Stimulated activated naive CD8-positive, alpha-beta T cell treated with anti-CD3 and anti-CD28 coated beads, Interleukin-15, amount 100 ng/mL, for 72 hours (primary cell): ENCODE measurements around the gene CHN2.
"Not testable (repeated sequence)": the region's sequence is repeated elsewhere in the genome, so short reads cannot be mapped to it uniquely, and the experiment has no call there.

ENCODE experiments used
- ATAC-seq: fragments of 150-1000 bp; cut with Tn5 transposase; 2 replicates; pipeline ENCODE4 v1.10.0; 2021; ENCODE audit warnings: mild to moderate bottlenecking, moderate library complexity
- DNase-seq, 2 donors: peaks; one replicate each; pipeline ENCODE4 v3.0.0; 2021 to 2022
- H3K27ac Mint-ChIP-seq, 2 donors: one replicate each; pipeline ENCODE4 v1.8.0; 2022; ENCODE audit warnings: mild to moderate bottlenecking in 2 of 2, mixed read lengths in 2 of 2, moderate library complexity in 2 of 2
- H3K27me3 Mint-ChIP-seq: one replicate; pipeline ENCODE4 v1.8.0; 2022; ENCODE audit warnings: mixed read lengths
- H3K4me1 Mint-ChIP-seq: one replicate; pipeline ENCODE4 v1.8.0; 2022; ENCODE audit warnings: mild to moderate bottlenecking, mixed read lengths
- H3K4me3 Mint-ChIP-seq, 2 donors: one replicate each; pipeline ENCODE4 v1.8.0; 2022; ENCODE audit warnings: mild to moderate bottlenecking in 2 of 2, mixed read lengths in 2 of 2, moderate library complexity in 1 of 2
- H3K9me3 Mint-ChIP-seq, 2 donors: one replicate each; pipeline ENCODE4 v1.8.0; 2022; ENCODE audit warnings: mixed read lengths in 2 of 2

CHN2 gene

DNA sequence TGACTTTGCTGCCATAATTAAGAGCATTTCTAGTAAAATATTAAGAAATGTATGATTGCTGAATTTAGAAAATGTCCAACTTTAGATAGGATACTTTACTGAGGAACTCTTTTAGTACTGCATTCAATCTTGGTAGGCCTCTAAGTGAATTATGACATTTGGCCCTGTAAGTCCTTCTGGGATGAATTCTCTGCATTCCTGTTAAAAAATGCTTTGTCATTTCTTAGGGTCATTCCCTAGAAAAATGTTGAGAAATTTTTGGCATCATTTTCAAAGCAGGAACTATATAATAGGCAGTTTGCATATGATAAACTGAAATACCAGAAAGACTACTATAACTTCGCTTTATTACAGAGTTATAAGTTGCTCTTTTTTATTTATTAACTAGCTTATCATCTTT lies 299.8 kb downstream of the CHN2 start:
- no peak for ATAC-seq
- Mint-ChIP-seq H3K27me3 (no peaks in the 10 kb centered on the region), H3K9me3 (no peaks in the 10 kb centered on the region), H3K4me1 (no peaks in the 10 kb centered on the region), H3K27ac (no peak overlapping the region), H3K4me3 (no peak overlapping the region)
- no peak for DNase-seq

DNA sequence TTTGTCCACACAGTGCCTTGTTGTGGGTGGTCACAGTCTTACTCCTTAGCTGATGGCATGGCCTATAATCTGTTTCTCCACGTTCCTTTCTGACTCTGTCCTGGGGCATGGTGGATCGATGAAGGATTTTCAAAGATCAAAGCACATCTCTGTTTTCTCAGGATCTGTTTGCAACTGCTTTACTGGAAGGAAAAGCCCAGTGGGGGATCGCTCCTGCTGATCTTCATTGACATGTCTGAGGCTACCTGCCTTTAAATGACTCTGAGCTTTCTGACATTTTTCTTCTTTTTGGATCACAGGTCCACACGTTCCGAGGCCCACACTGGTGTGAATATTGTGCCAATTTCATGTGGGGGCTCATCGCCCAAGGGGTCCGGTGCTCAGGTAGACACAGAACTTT lies 301.1 kb downstream of the CHN2 start:
- Mint-ChIP-seq H3K27me3 (no peaks in the 10 kb centered on the region), H3K4me1 (no peaks in the 10 kb centered on the region), H3K4me3 (no peak overlapping the region), H3K27ac (no peak overlapping the region), H3K9me3 (no peaks in the 10 kb centered on the region)
- no peak for DNase-seq
- no peak for ATAC-seq

DNA sequence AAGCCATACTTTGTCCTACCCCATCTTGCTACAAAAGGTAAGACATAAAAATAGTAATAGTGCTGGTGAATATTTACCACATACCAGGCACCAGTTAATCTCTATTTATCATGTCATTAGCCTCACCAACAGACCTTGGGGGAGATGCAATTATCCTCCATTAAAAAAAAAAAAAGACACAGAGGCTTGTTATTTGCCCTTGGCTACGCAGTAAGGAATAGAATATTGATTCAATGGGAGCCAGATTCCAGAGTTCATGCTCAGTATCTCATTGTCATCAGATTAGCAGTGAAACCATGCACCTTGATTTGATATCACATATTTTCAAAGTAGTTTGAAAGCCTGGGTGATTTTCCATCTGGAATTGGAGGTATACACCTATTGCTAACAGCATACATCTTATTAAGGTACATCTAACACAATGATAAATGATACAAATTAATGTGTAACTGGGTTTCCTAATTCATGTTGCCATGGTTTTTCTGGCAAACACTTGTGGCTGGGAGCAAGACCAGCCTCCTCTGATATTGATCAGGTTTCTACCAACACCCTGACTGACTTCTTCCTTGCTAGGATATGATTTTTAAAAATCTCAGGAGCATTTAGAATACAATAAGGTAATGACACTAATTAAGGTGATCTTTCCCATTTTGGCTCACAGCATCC lies 301.9 kb downstream of the CHN2 start:
- ATAC-seq = no peak

DNA sequence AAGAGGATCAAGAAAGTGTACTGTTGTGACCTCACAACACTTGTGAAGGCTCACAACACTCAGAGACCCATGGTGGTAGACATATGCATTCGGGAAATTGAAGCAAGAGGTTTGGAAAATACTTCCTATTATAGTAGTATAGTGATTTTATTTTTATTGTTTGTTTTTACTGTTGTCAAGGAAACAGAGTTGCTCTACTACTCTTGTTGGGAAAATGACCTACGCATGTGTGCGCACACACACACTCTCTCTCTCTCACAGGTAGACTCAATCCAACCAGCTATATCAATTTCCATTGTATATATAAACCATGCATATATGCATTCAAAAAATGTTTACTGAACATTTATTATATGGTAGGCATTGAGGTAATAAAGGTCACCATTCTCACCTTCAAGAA lies 305.4 kb downstream of the CHN2 start:
- Mint-ChIP-seq H3K4me1 (no peaks in the 10 kb centered on the region), H3K9me3 (no peaks in the 10 kb centered on the region), H3K4me3 (no peak overlapping the region), H3K27me3 (no peaks in the 10 kb centered on the region), H3K27ac (no peak overlapping the region)
- ATAC-seq (no peak), DNase-seq (no peak)

More for the DNA sequence above, 301.9 kb downstream of the CHN2 start:
- no peak for DNase-seq
- H3K9me3 Mint-ChIP-seq = no peaks in the 10 kb centered on the region
- no peaks in the 10 kb centered on the region for H3K27me3 Mint-ChIP-seq
- H3K4me3 Mint-ChIP-seq = no peak overlapping the region
- H3K4me1 Mint-ChIP-seq = no peaks in the 10 kb centered on the region
- H3K27ac Mint-ChIP-seq = no peak overlapping the region

DNA sequence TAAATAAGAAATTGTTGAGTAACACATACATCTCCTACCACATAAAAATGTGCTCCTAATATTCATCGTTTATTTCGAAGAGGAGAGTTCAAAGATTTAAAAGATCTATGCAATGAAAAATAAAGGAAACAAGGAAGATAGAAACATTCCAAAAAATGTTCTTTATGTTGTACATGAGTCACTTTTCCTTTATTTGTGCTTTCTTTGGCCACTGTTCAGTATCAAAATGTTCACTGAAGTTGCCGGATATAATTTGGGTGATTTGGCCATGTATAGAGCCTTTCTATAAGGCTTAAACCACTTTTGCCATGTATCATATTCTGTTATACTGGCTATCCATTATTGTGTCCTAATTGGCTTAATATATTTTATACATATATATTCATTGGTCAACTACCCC lies 306.1 kb downstream of the CHN2 start:
- Mint-ChIP-seq H3K4me3 (no peak overlapping the region), H3K27ac (no peak overlapping the region), H3K4me1 (no peaks in the 10 kb centered on the region), H3K27me3 (no peaks in the 10 kb centered on the region), H3K9me3 (no peaks in the 10 kb centered on the region)
- DNase-seq = no peak
- no peak for ATAC-seq

DNA sequence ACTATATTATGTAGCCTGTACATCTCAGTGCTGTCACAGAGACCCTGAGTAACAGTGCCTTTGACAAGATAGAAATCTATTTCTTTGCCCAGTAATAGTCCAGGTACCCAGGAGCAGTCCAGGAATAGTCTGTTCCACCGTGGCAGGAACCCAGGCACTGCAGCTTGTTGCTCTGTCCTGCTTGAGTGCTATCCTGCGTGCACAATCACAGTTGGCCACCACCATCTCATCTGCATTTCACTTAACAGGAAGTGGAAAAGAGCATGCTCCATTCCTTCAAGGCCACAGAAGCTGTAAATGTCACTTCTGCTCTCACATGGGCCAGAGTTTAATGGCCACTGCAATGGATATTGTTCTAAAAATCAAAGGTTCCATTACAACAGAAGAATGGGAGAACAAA lies 307.6 kb downstream of the CHN2 start:
- DNase-seq (no peak), ATAC-seq (no peak)
- H3K27ac Mint-ChIP-seq = no peak overlapping the region
- no peak overlapping the region for H3K4me3 Mint-ChIP-seq
- no peaks in the 10 kb centered on the region for H3K4me1 Mint-ChIP-seq
- H3K27me3 Mint-ChIP-seq = no peaks in the 10 kb centered on the region
- H3K9me3 Mint-ChIP-seq = no peaks in the 10 kb centered on the region

DNA sequence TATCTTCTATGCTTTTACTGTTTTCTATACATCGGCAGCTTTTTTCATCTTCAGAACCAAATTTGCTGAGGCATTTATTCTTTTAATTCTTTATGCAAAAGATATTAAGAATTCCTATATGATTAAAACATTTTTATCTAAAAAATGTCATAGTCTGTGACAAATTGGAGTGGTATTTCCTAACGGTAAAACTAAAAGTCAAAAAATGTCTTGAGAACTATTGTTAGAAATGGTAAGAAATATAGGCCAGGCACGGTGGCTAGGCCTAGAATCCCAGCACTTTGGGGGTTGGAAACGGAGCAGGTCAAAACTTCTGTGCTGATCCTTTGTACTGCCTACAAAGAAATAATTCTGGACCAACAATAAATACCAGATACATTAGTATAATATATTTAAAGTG lies 311.4 kb downstream of the CHN2 start:
- Mint-ChIP-seq H3K27me3 (no peaks in the 10 kb centered on the region), H3K27ac (no peak overlapping the region), H3K4me3 (no peak overlapping the region), H3K9me3 (no peaks in the 10 kb centered on the region), H3K4me1 (no peaks in the 10 kb centered on the region)
- no peak for ATAC-seq
- DNase-seq = no peak

DNA sequence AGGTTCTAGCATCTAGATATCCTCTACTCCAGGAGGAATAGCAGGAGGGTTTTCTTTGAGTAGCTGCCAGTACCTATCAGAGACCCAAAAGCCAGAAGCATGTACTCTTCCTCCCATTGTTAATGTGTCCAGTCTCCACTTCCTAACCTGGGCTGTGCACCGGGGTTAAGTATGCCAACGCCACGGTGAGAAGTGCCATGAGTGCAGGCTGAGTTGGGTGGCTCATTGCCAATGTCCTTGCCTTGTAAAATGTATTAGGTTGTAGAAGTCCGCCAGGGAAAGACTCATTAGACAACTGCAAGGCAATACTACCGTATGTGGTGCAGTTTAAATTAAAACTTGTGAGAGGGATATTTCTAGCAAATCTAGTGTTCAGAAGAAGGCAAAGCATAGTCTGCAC lies 314.0 kb downstream of the CHN2 start:
- no peak for ATAC-seq
- no peak for DNase-seq
- no peaks in the 10 kb centered on the region for H3K27me3 Mint-ChIP-seq
- H3K4me1 Mint-ChIP-seq = peaks cover 5% of the 10 kb centered on the region
- H3K4me3 Mint-ChIP-seq = no peak overlapping the region
- H3K27ac Mint-ChIP-seq = no peak overlapping the region
- H3K9me3 Mint-ChIP-seq = no peaks in the 10 kb centered on the region

DNA sequence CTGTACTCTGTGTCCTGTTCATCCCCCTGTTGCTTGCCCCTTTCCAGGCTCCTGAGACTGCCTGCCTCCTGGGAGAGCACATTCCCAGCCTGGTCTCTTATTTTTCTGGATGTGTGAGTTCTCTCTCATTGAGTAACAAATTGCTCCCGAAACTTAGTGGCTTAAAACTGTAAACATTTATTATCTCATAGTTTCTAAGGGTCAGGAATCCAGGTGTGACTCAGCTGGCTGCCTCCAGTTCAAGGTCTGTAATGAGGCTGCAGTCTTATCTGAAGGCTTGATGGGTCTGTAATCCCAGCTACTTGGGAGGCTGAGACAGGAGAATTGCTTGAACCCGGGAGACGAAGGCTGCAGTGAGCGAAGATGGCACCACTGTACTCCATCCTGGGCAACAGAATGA lies 315.5 kb downstream of the CHN2 start:
- H3K27me3 Mint-ChIP-seq = peaks cover 3% of the 10 kb centered on the region
- DNase-seq (no peak), ATAC-seq (no peak)
- no peaks in the 10 kb centered on the region for H3K9me3 Mint-ChIP-seq
- no peak overlapping the region for H3K27ac Mint-ChIP-seq
- H3K4me3 Mint-ChIP-seq = no peak overlapping the region
- peaks cover 5% of the 10 kb centered on the region for H3K4me1 Mint-ChIP-seq

DNA sequence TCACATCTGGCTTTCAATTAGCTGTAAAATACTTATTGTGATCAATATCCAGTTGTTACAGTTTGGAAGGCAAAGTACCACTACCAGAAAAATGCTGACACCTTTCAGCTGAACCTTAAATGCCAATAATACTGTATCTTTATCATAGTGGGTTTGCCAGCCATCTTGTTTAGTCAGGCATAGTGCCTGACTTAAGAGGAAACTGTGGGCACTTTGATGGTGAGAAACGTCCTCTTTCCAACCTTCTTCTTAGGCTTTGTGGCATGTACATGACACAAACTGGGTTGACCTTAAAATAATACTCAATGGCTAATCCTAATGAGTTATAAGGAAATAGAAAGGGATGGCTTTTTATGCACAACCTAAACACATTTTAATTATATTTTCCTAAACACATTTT lies 316.8 kb downstream of the CHN2 start:
- no peak for ATAC-seq

DNA sequence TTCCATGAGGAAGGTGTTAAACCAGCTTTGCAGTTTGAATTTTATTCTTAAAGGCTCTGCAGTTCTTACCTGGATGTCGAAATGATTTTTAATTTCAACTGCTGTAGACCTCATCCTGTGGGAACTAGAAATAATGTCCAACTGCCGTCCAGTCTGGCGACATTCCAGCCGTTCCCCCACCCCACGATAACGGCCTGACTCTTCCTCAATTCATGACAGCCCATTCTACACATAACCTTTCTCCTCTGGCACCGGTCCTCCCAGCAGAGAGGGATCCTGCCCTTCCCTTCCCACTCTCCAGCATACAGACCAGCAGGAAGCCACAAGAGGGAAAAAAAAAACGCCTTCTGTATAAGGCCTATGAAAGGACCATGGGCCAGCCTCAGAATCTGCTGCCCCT lies 317.3 kb downstream of the CHN2 start:
- Mint-ChIP-seq H3K4me1 (peaks cover 5% of the 10 kb centered on the region), H3K27me3 (peaks cover 7% of the 10 kb centered on the region), H3K4me3 (no peak overlapping the region), H3K27ac (no peak overlapping the region), H3K9me3 (no peaks in the 10 kb centered on the region)
- no peak for DNase-seq
- no peak for ATAC-seq

More for the DNA sequence above, 316.8 kb downstream of the CHN2 start:
- Mint-ChIP-seq H3K27me3 (peaks cover 7% of the 10 kb centered on the region), H3K27ac (no peak overlapping the region), H3K4me1 (peaks cover 5% of the 10 kb centered on the region), H3K4me3 (no peak overlapping the region), H3K9me3 (no peaks in the 10 kb centered on the region)
- no peak for DNase-seq

DNA sequence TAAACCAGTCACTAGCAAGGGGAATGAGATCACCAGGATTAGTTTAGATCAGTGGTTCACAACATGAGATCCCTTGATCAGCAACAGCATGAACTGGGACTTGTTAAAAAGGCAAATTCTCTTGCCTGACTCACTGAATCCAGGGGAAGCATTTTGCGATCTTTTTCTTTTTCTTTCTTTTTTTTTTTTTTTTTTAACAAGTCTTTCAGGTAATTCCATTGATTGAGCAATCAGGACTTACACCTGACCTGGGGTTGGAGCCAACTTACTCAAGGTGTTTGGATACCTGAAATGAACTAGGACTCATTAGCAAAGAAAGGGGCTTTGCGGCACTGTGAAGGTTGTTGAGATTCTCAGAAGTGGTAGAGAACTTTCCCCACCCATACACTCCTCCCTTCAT lies 321.9 kb downstream of the CHN2 start:
- Mint-ChIP-seq H3K9me3 (peaks cover 0 to 5% of the 10 kb centered on the region in 2 donors), H3K27me3 (peaks cover 7% of the 10 kb centered on the region), H3K4me1 (peaks cover 5% of the 10 kb centered on the region), H3K27ac (no peak overlapping the region), H3K4me3 (no peak overlapping the region)
- ATAC-seq (no peak), DNase-seq (no peak)

DNA sequence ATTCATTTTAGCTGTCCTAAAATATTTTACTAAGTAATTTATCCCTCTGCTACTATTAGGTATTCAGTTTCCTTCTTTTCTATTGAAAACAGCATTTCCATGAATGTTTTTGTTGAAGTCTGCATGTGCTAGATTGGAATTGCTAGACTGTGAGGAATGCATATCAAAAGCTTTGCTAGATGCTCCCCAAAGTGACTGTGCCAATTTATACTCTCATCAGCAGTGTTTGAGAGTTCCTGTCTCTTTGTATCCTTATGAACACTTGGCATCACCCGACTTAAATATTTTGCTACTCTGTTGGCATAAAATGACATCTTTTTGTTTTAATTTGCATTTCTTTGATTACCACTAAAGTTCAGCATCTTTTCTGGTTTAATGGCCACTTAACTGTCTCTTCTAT lies 324.0 kb downstream of the CHN2 start:
- Mint-ChIP-seq H3K9me3 (peaks cover 0 to 5% of the 10 kb centered on the region in 2 donors), H3K27ac (no peak overlapping the region), H3K4me3 (no peak overlapping the region), H3K4me1 (no peaks in the 10 kb centered on the region), H3K27me3 (peaks cover 7% of the 10 kb centered on the region)
- no peak for ATAC-seq
- no peak for DNase-seq

DNA sequence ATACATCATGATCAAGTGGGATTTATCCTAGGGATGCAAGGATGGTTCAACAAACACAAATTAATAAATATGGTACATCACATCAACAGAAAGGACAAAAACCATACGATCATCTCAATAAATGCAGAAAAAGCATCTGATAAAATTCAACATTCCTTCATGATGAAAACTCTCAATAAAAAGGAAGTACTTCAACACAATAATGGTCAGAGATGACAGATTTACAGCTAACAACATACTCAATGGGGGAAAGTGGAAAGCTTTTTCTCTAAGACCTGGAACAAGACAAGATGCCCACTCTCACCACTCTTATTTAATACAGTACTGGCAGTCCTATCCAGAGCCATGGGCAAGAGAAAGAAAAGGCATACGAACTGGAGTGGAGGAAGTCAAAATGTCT lies 329.2 kb downstream of the CHN2 start:
- peaks cover 10% of the 10 kb centered on the region for H3K27me3 Mint-ChIP-seq
- no peaks in the 10 kb centered on the region for H3K4me1 Mint-ChIP-seq
- DNase-seq (no peak), ATAC-seq (no peak)
- no peak overlapping the region for H3K4me3 Mint-ChIP-seq
- no peak overlapping the region for H3K27ac Mint-ChIP-seq
- H3K9me3 Mint-ChIP-seq = peaks cover 0 to 5% of the 10 kb centered on the region in 2 donors

DNA sequence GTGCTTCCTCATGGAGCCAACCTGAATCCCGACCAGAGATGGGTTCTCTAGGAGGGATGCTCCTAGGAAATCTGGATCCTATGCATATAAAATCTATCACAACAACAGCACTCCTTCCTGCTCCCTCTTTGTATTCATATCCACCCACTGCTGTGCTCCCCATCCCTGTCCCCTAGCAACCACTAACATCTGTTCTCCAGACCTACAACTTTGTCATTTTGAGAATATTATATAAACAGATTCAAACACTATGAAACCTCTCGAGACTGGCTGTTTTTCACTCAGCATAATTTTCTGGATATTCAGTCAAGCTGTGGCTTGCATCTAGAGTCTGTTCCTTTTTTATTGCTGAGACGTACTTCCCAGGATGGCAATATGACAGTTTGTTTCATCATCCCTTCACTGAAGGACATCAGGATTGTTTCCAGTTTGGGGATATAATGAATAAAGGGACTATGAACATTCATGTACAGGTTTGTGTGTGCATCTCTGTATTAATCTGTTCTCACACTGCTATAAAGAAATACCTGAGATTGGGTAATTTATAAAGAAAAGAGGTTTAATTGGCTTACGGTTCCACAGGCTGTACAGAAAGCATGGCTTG lies 333.0 kb downstream of the CHN2 start:
- ATAC-seq = no peak
- H3K4me3 Mint-ChIP-seq = no peak overlapping the region
- H3K27ac Mint-ChIP-seq = no peak overlapping the region
- peaks cover 6 to 10% of the 10 kb centered on the region in 2 donors for H3K9me3 Mint-ChIP-seq
- peaks cover 18% of the 10 kb centered on the region for H3K27me3 Mint-ChIP-seq
- no peaks in the 10 kb centered on the region for H3K4me1 Mint-ChIP-seq
- DNase-seq = no peak

DNA sequence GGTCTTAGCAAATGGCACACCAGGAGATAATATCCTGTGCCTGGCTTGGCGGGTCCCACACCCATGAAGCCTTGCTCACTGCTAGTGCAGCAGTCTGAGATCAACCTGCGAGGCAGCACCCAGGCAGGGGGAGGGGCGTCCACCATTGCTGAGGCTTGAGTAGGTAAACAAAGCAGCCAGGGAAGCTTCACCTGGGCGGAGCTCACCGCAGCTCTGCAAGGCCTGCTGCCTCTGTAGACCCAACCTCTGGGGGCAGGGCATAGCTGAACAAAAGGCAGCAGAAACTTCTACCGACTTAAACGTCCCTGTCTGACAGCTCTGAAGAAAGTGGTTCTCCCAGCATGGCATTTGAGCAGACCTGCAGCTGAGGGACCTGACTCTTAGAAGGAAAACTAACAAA lies 334.0 kb downstream of the CHN2 start:
- H3K9me3 Mint-ChIP-seq, H3K4me3 Mint-ChIP-seq, DNase-seq, H3K4me1 Mint-ChIP-seq, ATAC-seq, H3K27ac Mint-ChIP-seq: not testable (repeated sequence)
- peaks cover 18% of the 10 kb centered on the region for H3K27me3 Mint-ChIP-seq
